MM.1S (cell line): ENCODE results near the gene ZW10.

Experiments used
- EZH2 ChIP-seq: fragments of 300-600 bp; sonication (generic); optimal IDR thresholded peaks from 2 replicates; pipeline ENCODE3; 2017; ENCODE audit warnings: low read depth, mild to moderate bottlenecking, antibody characterized with exemption, low read length, mixed read lengths
- EZH2phosphoT487 ChIP-seq: fragments of 300-600 bp; sonication (generic); IDR thresholded peaks from 2 replicates; pipeline ENCODE4 v1.6.1; 2018; ENCODE audit warnings: antibody characterized with exemption, low read length
- TF ChIP-seq, protein P1 (sequence below): fragments of 300-600 bp; sonication (generic); IDR thresholded peaks from 2 replicates; pipeline ENCODE4 v1.5.1; 2016; ENCODE audit warnings: antibody characterized with exemption, low read length, mixed read lengths

DNA sequence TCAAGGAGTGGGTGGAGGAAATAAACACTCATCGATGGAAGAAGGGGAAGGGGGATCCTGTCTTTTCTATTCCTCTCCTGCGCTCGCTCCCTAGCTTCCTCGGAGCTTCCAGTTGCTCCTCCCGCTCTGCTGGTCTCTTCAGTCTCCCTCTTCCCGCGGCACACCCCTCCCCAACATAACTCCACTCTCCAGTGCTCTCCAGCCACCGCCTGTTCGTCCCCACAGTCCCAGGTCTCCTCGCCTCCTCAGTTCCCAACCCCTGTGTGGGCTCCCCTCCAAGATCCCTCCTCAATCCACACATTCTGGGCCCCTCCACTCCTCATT lies 438 bp downstream of the ZW10 start:
- no peak for TF ChIP-seq EZH2
- TF ChIP-seq, protein P1, sequence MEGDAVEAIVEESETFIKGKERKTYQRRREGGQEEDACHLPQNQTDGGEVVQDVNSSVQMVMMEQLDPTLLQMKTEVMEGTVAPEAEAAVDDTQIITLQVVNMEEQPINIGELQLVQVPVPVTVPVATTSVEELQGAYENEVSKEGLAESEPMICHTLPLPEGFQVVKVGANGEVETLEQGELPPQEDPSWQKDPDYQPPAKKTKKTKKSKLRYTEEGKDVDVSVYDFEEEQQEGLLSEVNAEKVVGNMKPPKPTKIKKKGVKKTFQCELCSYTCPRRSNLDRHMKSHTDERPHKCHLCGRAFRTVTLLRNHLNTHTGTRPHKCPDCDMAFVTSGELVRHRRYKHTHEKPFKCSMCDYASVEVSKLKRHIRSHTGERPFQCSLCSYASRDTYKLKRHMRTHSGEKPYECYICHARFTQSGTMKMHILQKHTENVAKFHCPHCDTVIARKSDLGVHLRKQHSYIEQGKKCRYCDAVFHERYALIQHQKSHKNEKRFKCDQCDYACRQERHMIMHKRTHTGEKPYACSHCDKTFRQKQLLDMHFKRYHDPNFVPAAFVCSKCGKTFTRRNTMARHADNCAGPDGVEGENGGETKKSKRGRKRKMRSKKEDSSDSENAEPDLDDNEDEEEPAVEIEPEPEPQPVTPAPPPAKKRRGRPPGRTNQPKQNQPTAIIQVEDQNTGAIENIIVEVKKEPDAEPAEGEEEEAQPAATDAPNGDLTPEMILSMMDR, result no peak
- TF ChIP-seq EZH2phosphoT487, result no peak
